Epithelial cell of alveolus of lung (primary cell): Measurements from ENCODE around the gene TMEM47. TPM values are rescaled to one million over a fixed set of nuclear protein-coding genes. Genes with fewer than 3 reads are reported as not detected.

ENCODE experiments used
- total RNA-seq: library from RNA; depleted of rRNA; stranded (reverse); fragments of >200 nt; gene quantifications from 2 replicates; pipeline ENCODE4 v1.2.1, GENCODE V29; 2015

TMEM47 gene
- total RNA-seq: 28.3 and 37.8 TPM in 2 replicates

DNA sequence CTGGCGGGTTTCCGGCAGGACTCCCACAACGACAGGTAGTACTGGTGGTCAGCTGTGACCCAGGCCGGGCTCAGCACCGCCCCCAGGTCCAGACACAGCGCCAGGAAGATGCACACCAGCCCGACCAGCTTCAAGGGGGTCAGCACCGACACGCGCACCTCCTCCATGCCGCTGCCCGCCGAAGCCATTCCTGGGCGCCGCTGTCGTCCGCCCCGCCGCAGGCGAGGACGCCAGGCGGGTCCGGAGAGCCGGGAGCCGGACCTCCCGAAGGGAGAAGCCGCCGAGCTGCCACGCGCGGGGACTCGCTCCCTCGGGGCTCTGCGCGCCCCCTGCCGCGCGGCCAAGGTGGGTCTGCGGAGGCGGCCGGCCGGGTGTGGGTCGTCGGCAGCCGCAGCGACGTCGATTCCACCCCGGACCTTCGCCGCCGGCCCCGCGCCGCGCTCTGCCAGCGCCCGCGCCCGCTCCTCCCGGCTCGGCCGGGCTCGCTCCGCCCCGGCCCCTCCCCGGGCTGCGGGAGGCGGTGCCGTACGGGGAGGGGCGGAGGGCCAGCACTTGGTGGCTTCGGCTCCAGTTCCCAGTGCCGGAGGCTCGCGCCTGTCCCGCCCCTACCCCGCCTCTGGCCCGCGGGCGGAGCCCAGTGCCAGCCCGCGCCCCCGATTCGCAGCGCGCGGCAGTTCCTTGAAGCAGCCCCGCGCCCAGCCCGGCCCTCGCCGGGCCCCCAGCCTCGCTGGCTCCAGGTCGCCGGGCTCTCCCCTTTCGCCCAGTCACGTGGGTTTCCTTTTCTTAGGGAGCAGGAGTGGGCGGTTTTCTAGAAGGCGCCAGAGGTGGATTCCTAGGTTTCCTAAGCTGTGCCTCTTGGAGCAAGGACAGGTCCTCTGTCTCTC, at the start of gene TMEM47:
TSS of gene TMEM47 (minus strand) at position 444 of the 884 bp plus-strand sequence. CDS start at position 188, 256 bp downstream.

